ENCODE measurements around the gene EMD. TPM values are rescaled to one million over a fixed set of nuclear protein-coding genes. Genes with fewer than 3 reads are reported as not detected.

The EMD gene
- total RNA-seq, 1 experiment from 2014 or later, result 42.3 TPM

DNA sequence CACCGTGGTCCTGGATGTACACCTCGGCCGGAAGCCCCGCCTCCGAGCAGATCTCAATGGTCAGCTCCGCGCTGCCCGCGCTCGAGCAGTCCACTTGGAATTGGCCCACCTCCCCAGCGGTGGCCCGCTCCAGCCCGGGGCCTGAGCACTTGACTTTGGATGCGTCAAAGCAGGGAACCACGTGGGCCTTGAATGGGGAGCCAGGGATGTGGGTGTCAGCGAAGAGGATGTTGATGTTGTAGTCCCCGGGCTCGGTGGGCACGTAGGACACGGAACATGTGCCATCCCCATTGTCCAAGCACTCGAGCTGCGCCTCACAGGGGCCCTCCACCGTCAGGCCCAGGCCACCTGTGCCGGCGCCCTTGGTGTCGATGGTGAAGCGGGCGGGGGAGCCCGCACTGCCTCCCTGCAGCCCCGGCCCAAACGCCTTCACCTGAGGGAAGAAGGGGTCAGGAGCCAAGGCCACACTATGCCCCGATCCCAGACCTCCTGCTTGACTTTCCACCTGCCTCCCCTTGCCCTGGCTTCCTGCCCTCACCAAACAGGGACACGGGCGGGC lies 18.9 kb upstream of the EMD start:
- Histone ChIP-seq H3K9me3 (replicated peaks) (no peaks in the 10 kb centered on the region), H3K4me1 (replicated peaks) (no peaks in the 10 kb centered on the region), H3K27ac (no peak overlapping the region), H3K27me3 (replicated peaks) (no peaks in the 10 kb centered on the region), H3K4me3 (no peak overlapping the region), H3K36me3 (peaks cover 98% of the 10 kb centered on the region)
- no peak for DNase-seq (ENCODE audit: low read depth in 1 of 2, low spot score in 2 of 2)

DNA sequence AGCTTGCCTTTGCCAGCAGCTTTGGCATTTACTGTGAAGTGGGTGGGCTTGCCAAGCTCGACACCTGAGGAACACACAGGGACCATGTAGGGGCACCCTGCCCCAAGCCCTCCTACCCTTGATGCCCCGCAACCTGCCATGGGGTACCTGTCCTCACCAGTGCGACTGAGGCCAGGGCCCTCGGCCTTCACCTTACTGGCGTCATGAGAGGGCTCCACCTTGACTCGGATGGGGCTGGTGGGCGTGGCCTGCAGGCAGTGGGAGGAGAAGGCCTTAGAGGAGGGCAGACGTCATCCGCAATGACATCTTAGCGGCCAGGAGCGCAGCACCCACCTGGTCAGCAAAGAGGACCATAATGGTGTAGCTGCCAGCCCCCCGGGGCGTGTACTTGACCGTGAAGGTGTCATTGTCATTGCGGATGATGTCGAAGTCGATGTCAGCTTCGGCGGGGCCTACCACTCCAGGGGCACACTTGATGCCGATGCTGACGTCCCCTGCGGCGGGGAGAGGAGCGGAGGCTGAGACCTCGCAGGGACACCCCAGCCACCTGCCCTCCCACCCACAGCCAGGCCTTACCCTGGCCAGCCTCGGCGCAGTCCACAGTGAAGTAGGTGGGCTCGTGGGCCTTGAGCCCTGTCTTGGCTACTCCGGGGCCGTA lies 16.9 kb upstream of the EMD start:
- no peak overlapping the region for H3K27ac ChIP-seq

DNA sequence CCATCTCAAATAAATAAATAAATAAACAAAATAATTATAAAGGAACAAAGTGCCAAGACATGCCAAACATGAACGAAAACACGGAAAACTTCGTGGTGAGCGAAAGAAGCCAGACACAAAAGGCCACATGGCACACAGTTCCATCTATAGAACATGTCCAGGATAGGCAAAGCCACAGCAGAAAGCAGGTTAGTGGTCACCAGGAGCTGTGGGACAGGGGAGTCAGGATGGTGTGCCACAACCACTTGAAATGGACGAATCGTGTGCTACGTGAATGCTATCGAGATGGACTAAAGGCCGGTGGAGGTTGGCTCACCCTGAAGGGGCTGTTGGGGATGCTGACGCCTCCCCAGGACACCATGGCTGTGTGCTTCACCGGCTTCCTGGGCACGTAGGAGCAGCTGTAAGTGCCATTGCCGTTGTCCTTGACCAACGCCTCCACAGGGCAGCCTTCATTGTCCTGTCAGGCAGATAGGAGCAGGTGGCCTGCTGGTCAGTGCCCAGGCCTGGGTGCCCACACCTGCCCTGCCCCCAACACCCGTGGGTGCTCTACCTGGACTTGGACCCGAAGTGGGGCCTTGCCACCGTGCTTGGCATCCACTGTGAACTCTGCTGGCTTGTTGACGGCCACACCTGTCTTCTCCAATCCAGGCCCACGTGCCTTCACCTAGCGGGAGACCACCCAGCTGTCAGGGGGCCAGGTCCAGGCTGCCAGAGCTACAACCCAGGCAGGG lies 15.2 kb upstream of the EMD start:
- H3K9me3 ChIP-seq (replicated peaks), result no peaks in the 10 kb centered on the region
- H3K4me3 ChIP-seq, result no peak overlapping the region
- H3K36me3 ChIP-seq, result peaks cover 96% of the 10 kb centered on the region
- DNase-seq (ENCODE audit: low read depth in 1 of 2, low spot score in 2 of 2), result peak in 1 of 2 experiments; percentile 1
- no peaks in the 10 kb centered on the region for H3K27me3 ChIP-seq (replicated peaks)
- H3K27ac ChIP-seq, result no peak overlapping the region
- H3K4me1 ChIP-seq (replicated peaks), result peaks cover 25% of the 10 kb centered on the region

More for the DNA sequence above, 16.9 kb upstream of the EMD start:
- Histone ChIP-seq H3K9me3 (replicated peaks) (no peaks in the 10 kb centered on the region), H3K4me3 (no peak overlapping the region), H3K4me1 (replicated peaks) (peaks cover 10% of the 10 kb centered on the region), H3K36me3 (peaks cover 98% of the 10 kb centered on the region), H3K27me3 (replicated peaks) (no peaks in the 10 kb centered on the region)
- no peak for DNase-seq (ENCODE audit: low read depth in 1 of 2, low spot score in 2 of 2)

DNA sequence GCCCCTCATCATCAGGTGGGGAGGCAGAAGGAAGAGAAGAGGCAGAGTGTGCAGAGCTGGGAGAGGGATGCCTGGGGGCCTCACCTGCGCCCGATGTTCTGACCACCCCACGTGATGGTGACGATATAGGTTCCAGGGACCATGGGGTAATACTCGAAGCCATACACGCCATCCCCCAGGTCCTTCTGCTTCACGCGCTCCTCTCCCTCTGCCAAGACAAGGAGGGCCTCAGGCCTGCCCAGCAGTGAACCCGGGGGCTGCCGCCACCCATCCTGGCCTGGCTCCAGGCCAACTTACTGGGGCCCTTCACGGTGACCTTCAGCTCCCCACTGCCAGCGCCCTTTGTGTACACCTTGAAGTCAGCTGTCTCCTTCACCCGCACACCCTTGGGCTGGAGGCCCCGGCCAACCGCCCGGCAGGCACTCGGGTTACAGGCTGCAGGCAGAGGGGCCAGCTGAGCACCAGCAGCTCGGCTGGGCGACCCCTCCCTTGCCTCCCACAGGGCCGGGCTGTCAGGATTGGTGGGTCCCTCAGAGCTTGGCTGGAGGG lies 14.0 kb upstream of the EMD start:
- H3K36me3 ChIP-seq, result peaks cover 93% of the 10 kb centered on the region
- no peak for DNase-seq (ENCODE audit: low read depth in 1 of 2, low spot score in 2 of 2)

DNA sequence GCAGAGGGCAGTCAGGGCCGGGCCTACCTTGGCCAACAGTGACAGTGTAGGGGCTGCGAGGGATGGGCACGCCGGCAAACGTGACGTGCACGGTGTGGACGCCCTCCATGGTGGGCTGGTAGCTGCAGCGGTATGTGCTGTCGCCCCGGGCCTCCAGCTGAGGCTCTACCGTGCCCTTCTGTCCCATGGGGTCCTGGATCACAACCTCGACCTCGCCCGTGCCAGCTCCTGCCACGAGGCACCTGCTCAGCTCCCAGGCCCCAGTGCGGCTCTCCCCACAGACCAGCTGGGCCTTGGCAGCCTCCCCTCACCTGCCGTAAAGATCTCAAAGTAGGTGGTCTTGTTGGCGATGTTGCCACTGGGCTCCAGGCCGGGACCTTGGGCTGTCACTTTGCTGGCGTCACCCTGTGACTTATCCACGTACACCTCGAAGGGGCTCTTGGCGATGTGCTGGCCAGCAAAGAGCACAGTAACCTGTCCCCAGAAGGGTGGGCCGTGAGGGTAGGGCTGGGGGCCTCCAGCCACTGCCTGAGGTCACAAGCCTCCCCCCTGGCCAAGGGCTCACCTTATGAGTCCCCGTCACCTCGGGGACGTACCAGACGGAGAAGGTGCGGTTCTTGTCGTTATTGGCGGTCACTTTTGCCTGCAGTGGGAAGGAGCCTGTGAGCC lies 13.0 kb upstream of the EMD start:
- H3K9me3 ChIP-seq (replicated peaks), result no peaks in the 10 kb centered on the region

More for the DNA sequence above, 14.0 kb upstream of the EMD start:
- Histone ChIP-seq H3K9me3 (replicated peaks) (no peaks in the 10 kb centered on the region), H3K4me1 (replicated peaks) (peaks cover 28% of the 10 kb centered on the region), H3K27ac (no peak overlapping the region), H3K27me3 (replicated peaks) (no peaks in the 10 kb centered on the region), H3K4me3 (no peak overlapping the region)

DNA sequence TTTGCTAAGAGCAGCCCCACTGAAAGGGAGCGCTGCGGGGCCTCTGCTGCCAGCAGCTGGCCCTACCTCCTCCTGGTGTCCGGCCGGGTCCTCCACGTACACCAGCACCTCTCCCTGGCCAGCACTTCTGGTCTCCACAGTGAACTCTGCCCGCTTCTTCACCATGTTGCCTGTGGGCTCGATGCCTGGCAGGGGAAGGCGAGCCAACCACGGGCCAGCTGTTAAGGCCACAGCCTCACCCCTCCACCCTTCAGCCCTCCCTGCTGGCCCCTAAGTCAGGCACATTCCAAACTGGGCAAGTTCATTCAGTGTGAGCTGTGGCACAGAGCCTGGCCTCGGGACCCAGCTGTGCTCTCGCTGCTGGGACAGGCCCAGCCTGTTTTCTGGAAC lies 12.4 kb upstream of the EMD start:
- H3K4me1 ChIP-seq (replicated peaks), result peaks cover 30% of the 10 kb centered on the region
- H3K9me3 ChIP-seq (replicated peaks), result no peaks in the 10 kb centered on the region
- no peak for DNase-seq (ENCODE audit: low read depth in 1 of 2, low spot score in 2 of 2)
- no peak overlapping the region for H3K4me3 ChIP-seq
- H3K27ac ChIP-seq, result no peak overlapping the region
- peaks cover 89% of the 10 kb centered on the region for H3K36me3 ChIP-seq
- no peaks in the 10 kb centered on the region for H3K27me3 ChIP-seq (replicated peaks)

More for the DNA sequence above, 13.0 kb upstream of the EMD start:
- Histone ChIP-seq H3K4me1 (replicated peaks) (peaks cover 28% of the 10 kb centered on the region), H3K4me3 (no peak overlapping the region), H3K27ac (no peak overlapping the region), H3K27me3 (replicated peaks) (no peaks in the 10 kb centered on the region), H3K36me3 (peaks cover 95% of the 10 kb centered on the region)
- no peak for DNase-seq (ENCODE audit: low read depth in 1 of 2, low spot score in 2 of 2)

DNA sequence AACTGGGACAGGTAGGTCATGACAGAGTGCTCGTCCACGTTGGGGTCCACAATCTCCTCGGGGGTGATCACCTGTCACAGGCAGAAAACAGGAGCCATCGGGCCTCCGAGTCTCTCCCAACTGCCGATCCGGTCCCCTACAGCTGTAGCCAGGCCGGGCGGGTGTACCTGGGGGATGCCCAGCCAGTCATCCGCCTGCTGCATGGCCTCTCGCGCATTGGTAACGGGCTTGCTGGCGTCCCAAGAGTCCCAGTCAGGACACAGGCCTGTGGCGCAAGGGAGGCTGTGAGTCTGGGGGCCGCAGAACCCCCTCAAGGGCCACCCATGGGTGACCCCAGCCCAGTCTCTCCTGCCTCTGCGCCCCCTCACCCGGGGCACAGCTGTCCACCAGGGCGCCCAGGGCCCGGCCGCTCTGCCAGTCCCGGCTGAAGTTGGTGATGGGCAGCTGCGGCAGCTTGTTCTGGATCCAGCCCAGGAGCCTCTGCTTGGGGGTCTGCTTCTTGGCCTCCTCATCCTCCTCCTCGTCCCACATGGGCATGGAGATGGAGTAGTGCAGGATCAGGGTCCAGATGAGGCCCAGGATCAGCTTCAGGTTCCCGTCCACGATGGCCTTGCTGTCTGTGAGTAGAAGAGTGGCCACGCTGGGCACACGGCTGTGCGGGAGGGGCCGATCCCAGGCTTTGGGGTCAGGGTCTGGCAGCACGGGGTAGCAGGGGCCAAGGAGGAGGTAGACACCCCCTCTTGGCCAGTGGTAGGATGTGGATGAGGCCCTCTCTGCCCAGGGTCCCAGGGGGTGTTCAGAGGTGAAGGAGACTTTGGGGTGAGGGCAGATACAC lies 11.4 kb upstream of the EMD start:
- H3K9me3 ChIP-seq (replicated peaks), result no peaks in the 10 kb centered on the region
- H3K27me3 ChIP-seq (replicated peaks), result no peaks in the 10 kb centered on the region
- peaks cover 40% of the 10 kb centered on the region for H3K4me1 ChIP-seq (replicated peaks)
- peak overlapping the region; percentile 98 for H3K27ac ChIP-seq
- H3K36me3 ChIP-seq, result peaks cover 79% of the 10 kb centered on the region
- no peak for DNase-seq (ENCODE audit: low read depth in 1 of 2, low spot score in 2 of 2)
- H3K4me3 ChIP-seq, result peak overlapping the region; percentile 79

DNA sequence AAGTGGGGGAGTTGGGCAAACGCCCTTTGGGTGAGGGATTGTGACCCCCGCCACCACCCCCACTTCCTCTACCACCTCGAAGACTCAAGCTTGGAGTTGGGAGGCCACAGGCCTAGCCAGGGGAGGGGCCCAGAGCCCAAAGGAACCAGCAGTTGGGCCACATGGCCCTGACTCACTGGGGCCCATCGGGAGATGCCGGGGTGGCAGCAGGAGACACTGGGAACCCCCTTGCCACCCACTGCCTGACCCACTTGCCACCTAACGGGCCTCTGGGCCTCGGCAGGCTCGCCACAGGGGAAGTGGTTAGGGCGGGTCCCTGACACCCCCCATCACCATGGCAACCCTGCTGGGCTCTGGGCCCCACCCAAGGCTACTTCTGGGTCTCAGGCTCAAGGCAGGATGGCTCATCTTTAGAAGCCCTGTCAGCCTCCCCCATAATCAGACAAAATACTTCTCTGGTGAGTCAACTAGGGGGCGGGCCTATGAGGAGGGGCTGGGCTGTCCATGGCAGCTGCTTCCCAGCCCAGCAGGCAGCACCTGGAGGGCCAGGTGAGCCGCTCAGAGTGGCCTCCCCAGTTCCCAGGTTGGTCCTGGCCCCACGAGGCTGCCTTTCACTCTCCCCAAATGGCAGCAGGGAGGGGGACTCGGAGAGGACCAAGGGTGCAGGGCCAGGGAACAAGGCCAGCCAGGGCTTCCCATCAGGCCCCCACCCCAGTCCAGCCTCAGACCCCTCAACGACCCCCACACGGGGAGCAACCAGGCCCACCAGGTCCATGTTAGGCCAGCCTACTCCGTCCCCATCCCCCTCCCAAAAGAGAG lies 10.3 kb upstream of the EMD start:
- H3K9me3 ChIP-seq (replicated peaks), result no peaks in the 10 kb centered on the region
- peak overlapping the region; percentile 79 for H3K4me3 ChIP-seq
- DNase-seq (ENCODE audit: low read depth in 1 of 2, low spot score in 2 of 2), result peak; percentile 97 to 98
- H3K27ac ChIP-seq, result peak overlapping the region; percentile 98
- H3K4me1 ChIP-seq (replicated peaks), result peaks cover 52% of the 10 kb centered on the region
- no peaks in the 10 kb centered on the region for H3K27me3 ChIP-seq (replicated peaks)
- peaks cover 68% of the 10 kb centered on the region for H3K36me3 ChIP-seq

DNA sequence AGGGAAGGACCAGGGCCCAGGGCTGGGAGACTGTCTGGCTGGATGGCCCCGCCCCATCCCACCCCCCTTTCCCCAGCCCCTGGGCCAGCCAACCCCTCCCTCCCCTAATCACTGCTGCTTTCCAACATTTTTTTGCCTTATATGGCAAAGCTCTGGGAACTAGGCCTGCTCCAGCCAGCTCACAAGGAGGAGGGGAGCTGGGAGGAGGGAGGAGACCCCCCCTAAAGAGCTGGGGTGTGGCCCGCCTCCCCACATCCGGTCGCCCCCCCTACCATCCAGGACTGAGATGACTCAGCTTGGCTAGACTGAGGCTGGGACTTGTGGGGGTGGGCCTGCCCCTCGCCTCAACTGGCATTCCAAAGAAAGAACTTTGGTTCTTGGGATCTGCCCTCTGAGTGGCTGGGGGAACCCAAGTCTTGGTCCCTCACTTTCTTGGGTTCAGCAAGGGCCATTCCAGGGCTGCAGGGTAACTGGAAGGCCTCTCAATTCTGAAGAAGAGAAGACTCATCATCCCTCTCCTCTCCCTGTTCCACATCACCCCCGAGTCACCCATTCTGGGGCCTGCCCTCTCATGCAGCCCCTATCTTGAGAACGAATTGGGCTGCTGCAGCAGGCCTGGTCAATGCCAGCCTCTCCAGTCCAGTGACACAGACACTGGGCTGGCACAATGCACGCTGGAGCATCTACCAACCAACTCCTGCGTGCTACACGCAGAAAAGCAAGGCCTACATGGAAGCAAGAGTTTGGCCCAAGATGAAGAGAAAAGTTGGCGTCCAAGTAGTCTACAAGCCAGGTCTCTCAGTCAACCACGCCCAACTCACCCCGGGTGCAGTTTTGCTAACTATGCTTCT lies 9.4 kb upstream of the EMD start:
- Histone ChIP-seq H3K4me3 (peak overlapping the region; percentile 79), H3K9me3 (replicated peaks) (no peaks in the 10 kb centered on the region), H3K27me3 (replicated peaks) (no peaks in the 10 kb centered on the region), H3K36me3 (peaks cover 59% of the 10 kb centered on the region), H3K4me1 (replicated peaks) (peaks cover 57% of the 10 kb centered on the region), H3K27ac (peak overlapping the region; percentile 98)
- DNase-seq (ENCODE audit: low read depth in 1 of 2, low spot score in 2 of 2), result peak; percentile 91 to 95

DNA sequence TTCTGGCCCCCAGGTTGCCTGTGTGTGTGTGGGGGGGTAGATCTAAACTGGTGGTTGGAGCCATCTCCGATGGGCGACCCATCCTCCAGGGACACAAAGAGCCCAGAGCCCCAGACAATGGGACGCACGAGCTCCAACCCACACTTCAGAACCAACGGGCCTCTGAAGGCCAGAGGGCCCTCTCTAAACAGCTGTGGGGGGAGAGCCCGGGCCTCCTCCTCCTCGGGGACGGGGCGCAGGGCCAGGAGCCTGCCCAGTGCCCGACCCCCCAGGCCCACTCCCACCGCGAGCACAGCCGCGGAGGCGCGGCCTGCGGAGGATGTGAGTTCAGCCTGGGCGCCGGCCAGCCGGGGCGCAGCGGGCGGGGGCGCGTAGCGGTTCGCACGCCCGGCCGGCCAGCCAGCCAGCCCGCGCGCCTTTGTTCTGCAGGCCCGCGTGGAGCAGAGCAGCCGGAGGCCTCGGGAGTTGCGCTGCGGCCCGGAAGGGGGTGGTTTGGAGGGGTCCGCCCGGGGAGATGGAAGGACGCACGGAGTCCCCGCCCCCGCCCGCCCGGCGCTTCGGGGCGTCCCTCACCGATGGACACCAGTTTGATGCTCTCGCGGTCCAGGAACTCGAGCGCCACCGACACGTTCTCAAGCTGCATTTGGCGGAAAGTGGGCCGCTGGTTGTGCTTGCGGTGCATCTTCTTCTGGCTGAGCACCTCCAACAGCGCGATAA lies 8.6 kb upstream of the EMD start:
- H3K27ac ChIP-seq, result peak overlapping the region; percentile 84
- H3K9me3 ChIP-seq (replicated peaks), result no peaks in the 10 kb centered on the region
- peaks cover 51% of the 10 kb centered on the region for H3K36me3 ChIP-seq
- H3K4me1 ChIP-seq (replicated peaks), result peaks cover 60% of the 10 kb centered on the region
- H3K4me3 ChIP-seq, result peak overlapping the region; percentile 79
- no peaks in the 10 kb centered on the region for H3K27me3 ChIP-seq (replicated peaks)
- DNase-seq (ENCODE audit: low read depth in 1 of 2, low spot score in 2 of 2), result no peak

DNA sequence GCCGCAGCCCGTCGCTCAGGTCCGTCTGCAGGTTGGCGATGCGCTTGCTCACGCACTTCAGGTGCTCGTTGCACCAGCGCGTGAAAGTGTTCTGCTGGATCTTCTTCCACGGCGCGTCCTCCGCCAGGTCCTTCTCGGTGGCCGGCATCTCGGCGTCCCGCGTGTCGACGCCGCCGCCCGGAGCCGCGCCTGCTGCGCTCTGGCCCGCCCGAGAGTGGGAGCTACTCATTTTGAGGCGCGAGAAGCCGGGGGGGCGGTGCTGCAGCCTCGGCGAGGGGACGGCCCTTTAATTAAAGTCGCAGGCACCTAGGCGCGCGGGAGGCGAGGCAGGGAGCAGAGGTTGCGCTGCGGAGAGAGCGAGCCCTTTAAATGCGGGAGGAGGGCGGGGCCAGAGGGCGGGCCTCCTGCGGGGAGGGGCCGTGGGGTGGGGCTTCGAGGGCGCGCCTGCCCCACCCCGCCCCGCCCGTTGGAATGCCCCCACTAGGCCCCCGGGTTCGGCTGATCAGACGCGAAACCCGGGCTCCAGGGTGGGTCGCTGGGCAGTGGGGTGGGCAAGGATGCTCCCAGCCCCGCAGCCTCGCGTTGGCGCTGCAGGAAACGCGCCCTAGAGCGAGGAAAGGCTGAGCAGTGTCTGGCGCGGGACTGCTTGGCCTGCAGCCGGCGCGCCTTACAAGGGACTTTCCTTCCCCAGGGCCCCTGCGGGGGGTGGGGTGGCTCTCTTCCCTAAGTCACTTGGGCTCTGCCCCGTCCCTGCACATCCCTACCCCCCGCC lies 7.9 kb upstream of the EMD start:
- Histone ChIP-seq H3K27ac (peak overlapping the region; percentile 84), H3K36me3 (peaks cover 44% of the 10 kb centered on the region)

More for the DNA sequence above, 7.9 kb upstream of the EMD start:
- H3K4me3 ChIP-seq, result peak overlapping the region; percentile 79
- DNase-seq (ENCODE audit: low read depth in 1 of 2, low spot score in 2 of 2), result peak; percentile 88 to 95
- H3K27me3 ChIP-seq (replicated peaks), result no peaks in the 10 kb centered on the region
- H3K4me1 ChIP-seq (replicated peaks), result peaks cover 59% of the 10 kb centered on the region
- H3K9me3 ChIP-seq (replicated peaks), result no peaks in the 10 kb centered on the region

Measured in SJSA1 (cell line).